HuH-7 (cell line): ENCODE measurements around the gene SHISA7.

ENCODE experiments used
- DNase-seq: peaks from one replicate; pipeline ENCODE4 v3.0.0; 2011; ENCODE audit warnings: low spot score

The SHISA7 gene

GRCh38 chr19:55443045-55443823, at the start of gene SHISA7:
Gene SHISA7, minus strand, starts transcription at chr19:55443300. Its CDS starts 437 bp downstream, at chr19:55442863.
- DNase-seq = no peak

DNA sequence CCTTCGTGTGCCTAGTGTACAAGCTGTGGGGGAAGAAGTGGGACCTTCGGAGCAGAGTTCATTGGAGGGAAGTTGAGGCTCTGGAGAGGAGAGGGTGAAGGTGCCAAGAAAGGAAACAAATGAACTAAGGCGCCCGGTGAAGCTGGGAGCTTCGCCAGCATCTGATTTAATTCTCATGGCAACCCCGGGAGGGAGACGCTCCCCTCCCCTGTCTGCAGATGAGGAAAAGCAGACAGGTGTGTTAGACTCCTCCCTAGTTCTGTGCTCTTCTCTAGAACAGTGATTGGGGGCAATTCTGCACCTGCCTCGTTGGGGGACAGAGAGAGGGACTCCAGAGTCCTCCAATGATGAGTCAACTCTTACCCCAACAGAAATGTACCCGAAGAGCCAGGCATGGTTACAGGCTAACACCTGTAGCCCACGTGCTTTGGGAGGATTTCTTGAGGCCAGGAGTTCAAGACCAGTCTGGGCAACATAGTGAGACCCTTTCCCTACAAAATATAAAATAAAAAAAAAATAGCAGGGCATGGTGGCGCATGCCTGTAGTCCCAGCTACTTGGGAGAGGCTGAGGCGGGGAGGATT, 49.4 kb upstream of the SHISA7 start:
- no peak for DNase-seq

GRCh38 chr19:55491546-55492360, 48.7 kb upstream of the SHISA7 start:
- no peak for DNase-seq

- no peak for DNase-seq
These were observed 47.7 kb upstream of the SHISA7 start for GRCh38 chr19:55490478-55491432.

DNA sequence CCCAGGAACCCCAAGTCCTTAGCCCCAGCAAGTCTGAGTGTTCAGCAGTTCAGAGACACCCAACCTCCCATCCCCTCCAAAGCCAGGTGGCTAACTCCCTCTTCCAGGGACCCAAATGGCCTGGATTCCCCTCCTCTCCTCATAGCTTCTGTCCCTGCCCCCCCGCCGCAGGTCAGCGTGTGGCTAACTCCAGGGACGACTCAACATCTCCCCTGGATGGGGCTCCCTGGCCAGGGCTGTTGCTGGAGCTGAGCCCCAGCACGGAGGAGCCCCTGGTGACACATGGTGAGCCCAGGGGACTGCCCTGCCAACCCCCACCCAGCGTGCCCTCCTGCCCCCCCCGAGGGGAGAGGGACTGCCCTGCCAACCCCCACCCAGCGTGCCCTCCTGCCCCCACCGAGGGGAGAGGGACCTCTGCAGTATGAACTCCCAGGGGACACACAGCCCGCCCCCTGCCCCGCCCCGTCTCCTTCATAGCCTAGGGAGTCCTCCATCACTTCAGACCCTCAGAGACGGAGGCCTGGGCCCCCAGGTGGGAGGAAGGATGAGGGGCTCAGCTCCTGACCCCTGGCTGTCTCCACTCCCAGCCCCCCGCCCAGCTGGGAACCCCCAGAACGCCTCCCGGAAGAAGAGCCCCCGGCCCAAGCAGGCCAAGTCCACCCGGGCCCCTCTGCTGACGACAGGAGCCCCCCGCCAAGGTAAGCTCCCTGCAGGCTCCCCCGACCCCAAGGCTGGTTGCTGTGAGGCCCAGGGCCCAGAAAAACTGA, 46.8 kb upstream of the SHISA7 start:
- DNase-seq = no peak

DNA sequence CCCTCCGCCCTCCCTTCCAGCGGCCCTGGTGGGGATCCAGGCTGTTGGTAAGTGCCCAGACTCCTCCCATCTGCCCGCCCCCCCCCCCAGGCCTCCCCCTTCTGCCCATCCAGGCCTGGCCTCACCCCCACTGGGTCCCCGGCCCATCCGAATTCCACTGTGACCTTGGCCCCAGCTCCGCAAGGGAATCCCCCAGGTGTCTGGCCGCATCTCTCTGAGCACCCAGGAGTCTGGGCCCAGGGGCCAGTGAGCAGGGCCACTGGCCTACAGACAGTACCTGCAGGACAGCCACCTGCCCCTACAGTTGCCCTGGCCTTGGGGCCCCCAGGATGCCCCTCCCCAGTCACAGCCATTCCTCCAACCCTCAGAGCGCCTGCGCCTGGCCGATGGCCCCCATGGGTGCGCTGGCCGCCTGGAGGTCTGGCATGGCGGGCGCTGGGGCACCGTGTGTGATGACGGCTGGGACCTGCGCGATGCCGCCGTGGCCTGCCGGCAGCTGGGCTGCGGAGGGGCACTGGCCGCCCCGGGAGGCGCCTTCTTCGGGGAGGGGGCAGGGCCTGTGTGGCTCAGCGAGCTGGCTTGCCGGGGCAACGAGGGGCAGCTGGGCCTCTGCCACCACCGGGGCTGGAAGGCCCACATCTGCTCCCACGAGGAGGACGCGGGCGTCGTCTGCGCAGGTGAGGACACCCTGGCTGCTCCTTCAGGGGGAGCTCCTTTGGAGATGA, 46.0 kb upstream of the SHISA7 start:
- DNase-seq = no peak

GRCh38 chr19:55487924-55488687, 45.0 kb upstream of the SHISA7 start, which contains the start of gene SSC5D:
Gene SSC5D, plus strand, starts transcription at chr19:55488436. Its CDS starts 154 bp downstream, at chr19:55488590.
- DNase-seq = no peak

- no peak for DNase-seq
These were observed 44.1 kb upstream of the SHISA7 start for GRCh38 chr19:55486971-55487923.

DNA sequence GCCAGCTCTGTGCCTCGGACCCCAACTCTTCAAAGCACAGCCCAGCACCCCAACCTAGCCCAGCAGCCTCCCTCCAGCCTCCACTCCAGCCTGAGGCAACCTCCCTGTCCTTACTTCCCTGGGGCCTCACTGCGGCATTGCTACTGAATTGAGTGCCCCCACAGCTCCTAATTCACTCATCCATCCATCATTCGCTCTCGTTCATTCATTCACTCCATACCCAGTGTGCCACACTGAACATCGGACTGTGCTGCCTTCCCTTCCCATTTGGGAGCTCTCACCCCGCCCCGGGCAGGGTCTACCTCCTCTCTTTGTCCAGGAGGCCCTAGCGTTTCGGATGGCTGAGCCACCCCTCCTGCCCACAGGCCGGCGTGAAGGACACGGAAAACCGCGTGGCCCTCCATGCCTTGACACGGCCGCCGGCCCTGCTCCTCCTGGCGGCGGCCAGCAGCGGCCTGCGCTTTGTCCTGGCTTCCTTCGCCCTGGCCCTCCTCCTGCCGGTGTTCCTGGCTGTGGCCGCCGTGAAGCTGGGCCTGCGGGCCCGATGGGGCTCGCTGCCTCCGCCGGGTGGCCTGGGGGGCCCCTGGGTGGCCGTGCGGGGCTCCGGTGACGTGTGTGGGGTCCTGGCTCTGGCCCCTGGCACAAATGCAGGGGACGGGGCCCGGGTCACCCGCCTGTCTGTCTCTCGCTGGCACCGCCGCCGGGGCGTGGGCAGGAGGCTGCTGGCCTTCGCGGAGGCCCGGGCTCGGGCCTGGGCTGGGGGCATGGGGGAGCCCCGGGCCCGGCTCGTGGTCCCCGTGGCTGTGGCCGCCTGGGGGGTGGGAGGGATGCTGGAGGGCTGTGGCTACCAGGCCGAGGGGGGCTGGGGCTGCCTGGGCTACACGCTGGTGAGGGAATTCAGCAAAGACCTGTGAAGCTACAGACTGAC, 43.2 kb upstream of the SHISA7 start:
- no peak for DNase-seq

GRCh38 chr19:55485439-55486011, 42.4 kb upstream of the SHISA7 start:
- DNase-seq = no peak

- DNase-seq = peak; percentile 98
These were observed 41.7 kb upstream of the SHISA7 start, which contains the start of gene NAT14 for GRCh38 chr19:55484593-55485438. Gene NAT14, plus strand, starts transcription at chr19:55485188. Its CDS starts 521 bp downstream, at chr19:55485709.

GRCh38 chr19:55483706-55484592, 40.8 kb upstream of the SHISA7 start:
- no peak for DNase-seq

GRCh38 chr19:55482967-55483705, 40.0 kb upstream of the SHISA7 start:
- DNase-seq = no peak
